GM19025 (cell line): Measurements from ENCODE around the gene RNF41.

Experiments used
- ATAC-seq: cut with Tn5 transposase; IDR thresholded peaks from one replicate; pipeline ENCODE4 v1.9.1; 2021; ENCODE audit warnings: mild to moderate bottlenecking, low read depth, moderate library complexity; ENCODE audit not compliant: unreplicated experiment

Gene RNF41

GRCh38 chr12:56247923-56248322, 26.2 kb upstream of the RNF41 start:
- no peak for ATAC-seq

GRCh38 chr12:56244494-56244893, 22.8 kb upstream of the RNF41 start:
- no peak for ATAC-seq

GRCh38 chr12:56243731-56244181, 22.0 kb upstream of the RNF41 start:
- ATAC-seq, result no peak

- ATAC-seq, result no peak
Observed at GRCh38 chr12:56242986-56243385, 21.3 kb upstream of the RNF41 start.

DNA sequence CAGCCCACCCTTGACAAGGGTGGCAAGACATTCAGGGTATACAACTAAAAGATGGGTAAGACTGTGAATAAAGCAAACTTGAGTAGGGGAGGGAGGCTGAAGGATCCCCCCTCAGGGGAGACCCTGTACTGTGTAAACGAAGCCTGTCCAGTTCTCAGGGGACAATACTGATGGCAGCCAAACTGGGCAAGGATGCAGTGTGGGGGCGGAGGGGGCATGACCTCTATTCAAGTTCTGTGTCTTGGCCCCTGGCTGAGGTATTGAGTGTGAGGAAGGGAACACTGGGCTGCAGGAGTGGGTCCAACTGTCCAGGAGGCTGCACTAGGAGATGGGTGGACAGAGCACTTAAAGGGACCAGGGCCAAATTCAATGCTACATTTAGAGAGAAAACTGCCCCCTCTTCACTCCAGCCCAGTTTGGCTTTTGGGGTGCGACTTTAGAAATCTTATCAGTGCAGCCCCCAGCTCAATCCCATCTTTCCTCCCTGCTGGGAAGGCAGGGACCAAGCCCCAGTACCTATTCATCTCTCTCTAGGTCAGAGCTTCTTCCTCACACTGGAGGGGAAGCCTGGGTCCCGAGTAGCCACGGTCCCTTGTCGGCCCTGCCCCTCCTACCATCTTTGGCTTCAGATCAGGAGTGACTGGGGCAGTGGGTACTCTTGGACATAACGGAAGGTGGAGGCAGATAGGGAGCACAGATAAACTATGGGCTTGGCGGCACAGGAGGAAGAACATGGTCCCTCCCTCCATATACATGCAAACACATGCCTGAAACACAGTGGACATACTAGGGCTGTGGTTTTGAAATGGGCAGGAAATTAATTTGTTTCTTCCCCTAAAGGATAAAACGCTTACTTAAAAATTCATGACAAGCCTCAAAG, 19.9 kb upstream of the RNF41 start:
- no peak for ATAC-seq

GRCh38 chr12:56237552-56237951, 15.8 kb upstream of the RNF41 start:
- ATAC-seq, result no peak

DNA sequence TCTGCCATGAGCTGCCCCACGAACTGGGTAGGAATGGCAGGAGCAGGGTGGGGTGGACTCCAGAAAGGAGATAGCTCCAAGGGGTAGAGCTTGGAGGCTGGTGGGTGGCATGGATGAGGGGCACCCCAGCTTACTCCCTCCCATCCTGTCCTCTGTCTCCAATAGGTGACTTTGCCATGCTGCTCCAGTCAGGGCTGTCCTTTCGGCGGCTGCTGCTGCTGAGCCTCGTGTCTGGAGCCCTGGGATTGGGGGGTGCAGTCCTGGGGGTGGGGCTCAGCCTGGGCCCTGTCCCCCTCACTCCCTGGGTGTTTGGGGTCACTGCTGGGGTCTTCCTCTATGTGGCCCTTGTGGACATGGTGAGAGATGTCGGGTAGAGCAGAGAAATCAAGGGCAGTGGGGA, 15.3 kb upstream of the RNF41 start:
- no peak for ATAC-seq

DNA sequence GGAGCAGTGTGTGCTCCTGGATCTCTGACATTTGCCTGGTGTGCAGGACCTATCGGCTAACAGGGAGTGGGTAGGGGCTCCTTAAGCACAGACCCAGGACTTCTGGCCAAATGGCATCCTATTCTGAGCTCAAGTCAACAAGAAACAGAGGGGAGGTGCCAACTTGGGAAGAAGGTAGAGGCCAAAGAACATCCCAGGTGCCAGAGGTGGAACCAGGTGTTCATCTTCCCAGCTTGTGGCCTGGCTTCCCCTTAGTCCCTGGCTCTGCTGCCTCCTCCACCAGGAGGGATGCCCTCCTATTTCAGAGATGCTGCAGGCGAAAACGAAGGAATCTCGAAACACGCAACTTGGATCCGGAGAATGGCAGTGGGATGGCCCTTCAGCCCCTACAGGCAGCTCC, 14.4 kb upstream of the RNF41 start:
- ATAC-seq, result no peak

- ATAC-seq, result no peak
Observed at GRCh38 chr12:56234746-56235436, 13.2 kb upstream of the RNF41 start.

GRCh38 chr12:56231184-56231582, 9.5 kb upstream of the RNF41 start:
- no peak for ATAC-seq

DNA sequence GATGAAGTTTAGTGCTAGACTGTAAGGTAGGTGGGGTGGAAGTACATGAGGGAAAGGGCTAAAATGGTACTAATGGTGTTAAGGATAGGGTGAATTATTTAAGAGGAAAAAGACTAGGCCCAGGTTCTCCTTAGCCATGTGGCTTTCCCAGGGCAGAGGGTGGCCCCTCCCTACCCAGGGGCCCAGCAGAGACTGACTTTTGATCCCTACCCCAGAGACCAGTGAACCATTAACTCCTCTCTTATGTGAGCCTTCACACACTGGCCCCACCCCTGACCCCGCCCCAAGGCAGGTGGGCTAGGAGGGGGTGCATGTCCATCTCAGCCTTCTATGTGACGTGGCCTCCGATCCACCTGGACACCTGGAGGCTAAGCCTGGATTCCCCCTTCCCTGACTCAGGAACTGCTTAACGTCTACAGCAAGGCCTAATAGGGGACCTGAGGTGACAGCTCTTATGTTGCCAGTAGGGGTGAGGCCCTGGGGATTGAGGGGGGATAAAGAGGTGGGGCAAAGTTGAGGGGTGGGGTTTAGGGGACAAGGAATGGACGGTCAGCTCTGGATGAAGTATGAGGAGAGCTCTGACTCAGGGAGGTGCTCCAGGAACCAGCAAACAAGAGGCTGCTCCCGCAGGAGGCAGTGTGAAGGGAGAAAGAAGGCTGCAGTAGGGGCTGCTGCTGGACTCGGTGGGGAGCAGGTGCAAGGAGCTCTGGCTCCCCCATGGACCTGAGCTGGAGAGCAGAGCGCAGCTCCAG, 8.9 kb upstream of the RNF41 start:
- ATAC-seq, result no peak

DNA sequence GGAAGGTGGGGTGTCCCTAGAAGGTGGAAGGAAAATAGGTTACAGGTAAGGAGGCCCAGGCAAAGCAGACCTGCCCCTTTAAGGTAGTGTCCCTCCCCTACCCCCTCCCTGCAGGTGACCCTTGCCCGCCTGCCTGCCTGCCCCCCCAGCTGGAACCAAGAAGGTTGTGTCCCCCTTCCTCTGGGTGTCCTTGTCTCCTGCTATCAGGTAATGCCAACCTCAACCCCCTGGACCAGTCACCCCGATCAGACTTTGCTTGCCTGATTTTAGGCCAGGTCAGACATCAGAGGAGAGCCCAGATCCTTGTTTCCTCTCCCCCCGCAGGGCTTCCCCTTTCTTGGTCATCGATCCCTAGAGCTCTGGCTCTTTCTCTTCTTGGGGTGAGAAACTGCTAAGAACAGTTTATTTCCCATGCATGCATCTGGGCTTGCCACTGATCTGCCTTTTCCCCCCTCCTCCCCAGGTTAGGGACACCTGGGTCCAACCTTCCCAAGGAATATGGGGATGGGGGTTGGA, 8.3 kb upstream of the RNF41 start, which contains the start of gene SLC39A5:
SLC39A5 (plus strand) TSS at position 136 of the 516 bp plus-strand sequence. CDS start 1,224 bp downstream, outside the sequence.
- no peak for ATAC-seq

DNA sequence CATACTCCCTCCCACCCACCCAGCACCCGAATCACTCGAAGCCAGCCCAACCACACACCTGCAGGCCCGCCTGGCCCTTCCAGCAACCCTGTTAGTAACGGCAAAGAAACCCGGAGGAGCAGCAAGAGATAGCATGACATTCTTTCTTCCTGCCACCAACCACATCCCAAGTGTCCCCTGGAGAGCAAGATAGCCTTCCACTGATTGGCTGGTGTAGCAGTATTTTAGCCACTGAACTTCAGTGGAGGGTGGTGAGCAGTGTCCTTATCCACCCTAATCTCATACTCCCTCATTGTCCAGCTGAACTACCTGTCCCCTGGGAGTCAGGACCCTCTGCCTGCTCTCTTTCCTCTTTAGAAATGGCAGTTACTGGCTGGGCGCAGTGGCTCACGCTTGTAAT, 7.4 kb upstream of the RNF41 start:
- ATAC-seq, result no peak

DNA sequence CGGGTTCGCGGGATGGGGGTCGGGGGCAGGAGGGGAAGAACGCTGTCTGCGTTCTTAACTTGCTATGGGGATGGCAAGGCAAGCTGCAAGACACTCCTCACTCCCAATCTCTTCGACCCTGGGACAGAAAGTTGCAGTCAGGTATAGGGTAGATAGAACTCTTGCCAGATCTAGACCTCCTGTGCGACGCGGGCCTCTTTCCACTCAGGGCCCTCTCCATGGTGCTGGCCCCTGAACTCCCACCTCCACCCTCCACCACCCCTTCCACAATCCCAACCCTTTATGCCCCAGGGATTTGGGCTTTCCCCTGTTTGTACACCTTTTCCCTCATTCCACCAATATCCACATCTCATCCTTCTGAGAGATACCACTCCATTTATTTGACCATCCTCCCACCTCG, 3.2 kb upstream of the RNF41 start:
- no peak for ATAC-seq

GRCh38 chr12:56224102-56224701, 2.5 kb upstream of the RNF41 start, which contains the start of gene NABP2:
Gene NABP2 (plus strand): TSS chr12:56224342. CDS start chr12:56224857, 515 bp downstream.
- ATAC-seq, result peak; percentile 79

DNA sequence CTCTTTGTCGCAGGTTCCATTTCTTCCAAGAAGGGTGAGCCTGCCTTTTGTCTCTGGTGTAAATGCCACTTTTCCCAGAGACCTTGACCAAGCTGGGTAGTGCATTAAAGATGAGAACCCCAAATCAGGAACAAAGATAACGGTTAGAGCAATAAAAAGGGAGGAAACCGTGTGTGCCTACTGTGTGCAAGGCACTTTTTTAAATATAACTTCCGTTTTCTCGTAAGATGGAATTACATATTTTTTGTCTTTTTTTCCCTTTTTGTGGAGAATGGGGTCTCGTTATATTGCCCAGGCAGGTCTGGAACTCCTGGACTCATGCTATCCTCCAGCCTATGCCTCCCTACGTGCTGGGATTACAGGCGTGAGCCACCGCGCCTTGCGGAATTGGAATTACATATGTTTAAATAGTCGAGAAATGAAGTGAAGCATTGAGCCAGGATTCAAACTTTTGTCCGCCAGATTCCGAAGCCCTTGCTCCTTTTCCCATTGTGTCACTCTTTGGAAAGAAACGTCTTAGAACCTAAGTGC, 1.9 kb upstream of the RNF41 start:
- ATAC-seq, result no peak

- ATAC-seq, result no peak
Observed at GRCh38 chr12:56222531-56222895, 791 bp upstream of the RNF41 start.

DNA sequence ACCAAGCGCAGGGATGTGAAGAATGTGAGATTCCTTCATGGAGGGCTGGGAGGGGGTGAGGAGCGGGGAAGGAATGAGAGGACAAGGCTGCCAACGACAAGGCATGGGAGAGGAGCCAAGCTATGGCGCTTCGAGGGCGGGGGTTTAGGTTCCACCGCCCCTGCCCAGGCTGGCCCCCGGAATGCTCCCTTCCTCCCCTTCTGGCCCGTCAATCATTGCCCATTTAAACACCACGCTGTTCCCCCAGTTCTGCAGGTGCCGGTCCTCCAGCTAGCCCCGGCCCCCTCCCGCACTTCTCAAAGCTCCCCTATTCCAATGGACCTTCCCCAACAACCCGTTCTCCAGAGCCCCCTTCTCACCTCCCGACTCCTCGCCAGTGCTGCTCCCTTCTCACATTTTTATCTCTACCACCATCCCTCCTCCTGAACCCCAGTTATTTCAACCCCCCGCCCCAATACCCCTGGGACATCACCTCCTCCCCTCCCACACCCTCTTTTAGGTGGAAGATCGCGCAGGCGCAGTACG, 428 bp downstream of the RNF41 start:
- peak; percentile 20 for ATAC-seq

GRCh38 chr12:56220611-56221231, 1.0 kb downstream of the RNF41 start:
- no peak for ATAC-seq
